ENCODE measurements around the gene MAN1B1.
"Not testable (repeated sequence)": the region's sequence is repeated elsewhere in the genome, so short reads cannot be mapped to it uniquely, and the experiment has no call there.

The MAN1B1 gene

DNA sequence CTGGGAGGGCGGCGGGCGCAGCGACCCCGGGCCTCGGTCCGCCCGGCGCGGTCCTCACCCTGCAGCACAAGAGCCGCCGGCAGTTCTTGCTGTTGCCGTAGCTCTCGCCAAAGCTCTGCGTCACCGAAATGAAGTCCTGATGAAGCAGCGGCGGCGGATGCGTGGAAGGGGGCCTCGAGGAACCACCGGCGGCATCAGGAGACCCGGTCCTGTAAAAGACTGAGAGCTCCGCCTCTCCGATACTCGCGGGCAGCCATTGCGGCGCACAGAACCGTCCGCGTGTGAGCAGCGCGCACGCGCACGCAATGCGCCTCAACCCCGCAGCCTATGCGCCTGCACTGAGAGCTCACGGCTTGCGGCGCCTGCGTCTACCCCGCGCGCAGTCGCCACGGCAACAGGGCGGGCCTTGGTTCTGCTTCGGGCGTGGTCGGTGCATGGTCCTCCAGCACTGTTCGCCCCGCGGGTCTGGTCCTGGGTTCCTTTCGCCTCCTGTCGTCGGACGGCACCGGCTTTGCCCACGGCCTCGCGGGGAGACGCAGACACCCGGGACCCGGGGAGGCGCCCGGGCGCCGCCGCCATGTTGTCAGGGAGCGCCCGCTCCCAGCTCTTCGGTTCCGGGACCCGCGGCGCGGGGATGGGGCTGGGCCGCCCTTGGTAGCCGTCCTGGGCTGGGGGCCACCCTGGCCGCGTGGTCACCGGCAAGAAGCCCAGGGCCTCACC is 42.8 kb downstream of the MAN1B1 start:
- peak; percentile 91 for DNase-seq

DNA sequence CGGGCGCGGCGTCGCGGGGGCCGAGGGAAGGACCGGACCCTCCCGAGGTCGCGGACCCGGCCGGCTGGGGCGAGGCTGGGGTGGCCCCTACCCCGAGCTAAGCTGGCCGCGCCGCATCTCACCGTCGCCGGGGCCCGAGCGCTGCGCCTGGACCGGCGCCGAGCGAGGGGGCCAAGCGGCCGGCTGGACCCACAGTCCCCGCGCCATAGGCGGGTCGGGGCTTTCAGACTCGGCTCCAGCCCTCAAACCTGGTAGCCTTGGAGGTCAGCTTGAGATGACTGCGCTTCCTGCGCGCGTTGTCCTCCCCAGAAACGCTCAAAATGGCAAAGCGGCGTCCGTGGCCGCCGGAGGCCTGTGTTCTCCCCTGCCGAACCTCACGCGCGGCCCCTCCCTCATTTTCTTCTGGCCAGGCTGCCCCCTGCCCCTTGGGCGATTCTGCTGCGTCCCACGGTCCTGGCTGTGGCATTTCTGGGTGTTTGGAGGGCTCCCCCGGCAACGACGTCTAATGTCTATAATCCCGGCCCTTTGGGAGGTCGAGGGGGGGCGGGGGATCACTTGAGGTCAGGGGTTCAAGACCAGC is 43.5 kb downstream of the MAN1B1 start:
- DNase-seq = no peak

DNA sequence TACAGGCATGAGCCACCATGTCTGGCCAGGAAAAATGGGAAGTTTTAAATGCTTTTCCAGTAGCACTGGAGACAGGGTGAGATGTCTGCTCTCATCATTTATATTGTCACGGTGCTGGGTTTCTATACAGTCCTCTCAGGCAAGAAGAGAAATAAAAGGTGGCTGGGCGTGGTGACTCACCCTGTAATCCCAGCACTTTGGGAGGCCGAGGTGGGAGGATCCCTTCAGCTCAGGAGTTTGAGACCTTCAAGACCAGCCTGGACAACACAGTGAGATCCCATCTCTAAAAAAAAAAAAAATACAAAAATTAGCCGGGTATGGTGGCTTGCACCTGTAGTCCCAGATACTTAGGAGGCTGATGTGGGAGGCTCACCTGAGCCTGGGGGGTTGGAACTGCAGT is 47.4 kb downstream of the MAN1B1 start:
- DNase-seq = no peak

DNA sequence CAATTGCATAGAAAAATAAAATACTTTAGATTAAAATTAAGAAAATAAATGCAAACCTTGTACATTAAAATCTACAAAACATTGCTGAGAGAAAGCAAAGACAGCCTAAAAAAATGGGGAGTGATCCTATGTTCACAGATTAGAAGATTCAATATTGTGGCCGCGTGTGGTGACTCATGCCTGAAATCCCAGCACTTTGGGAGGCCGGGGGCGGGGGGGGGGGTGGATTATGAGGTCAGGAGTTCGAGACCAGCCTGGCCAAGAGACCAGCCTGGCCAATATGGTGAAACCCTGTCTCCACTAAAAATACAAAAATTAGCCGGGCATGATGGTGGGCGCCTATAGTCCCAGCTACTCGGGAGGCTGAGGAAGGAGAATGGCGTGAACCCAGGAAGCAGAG is 48.4 kb downstream of the MAN1B1 start:
- DNase-seq = not testable (repeated sequence)

DNA sequence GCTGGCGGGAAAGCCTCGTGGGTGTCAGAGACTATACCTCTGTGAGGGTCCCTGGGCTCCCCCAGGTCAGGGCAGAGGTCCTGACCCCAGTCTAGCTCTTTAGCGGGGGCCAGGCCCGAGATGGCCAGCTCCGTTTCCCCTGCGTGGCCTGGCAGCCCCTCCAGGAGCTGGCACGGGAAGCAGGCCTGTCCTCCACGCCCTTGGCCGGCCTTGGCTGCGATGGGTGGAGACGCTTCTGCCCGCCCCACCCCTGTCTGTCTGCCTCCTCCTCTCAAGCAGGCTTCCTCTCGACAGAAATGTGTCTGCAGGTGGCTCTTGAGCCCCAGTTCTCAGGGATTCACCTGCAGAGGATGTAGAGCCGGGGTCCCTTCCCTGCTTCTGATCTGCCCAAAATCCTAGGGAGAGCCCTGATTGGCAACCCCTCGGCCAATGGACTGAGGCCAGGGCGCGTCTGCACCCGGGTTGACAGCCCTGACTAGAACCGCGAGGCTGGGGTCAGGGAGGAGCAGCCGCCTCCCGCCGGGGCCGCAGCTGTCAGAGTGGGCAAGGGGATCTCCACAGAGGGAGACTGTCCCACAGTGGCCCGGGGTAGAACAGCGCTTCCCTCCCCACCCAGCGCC is 49.6 kb downstream of the MAN1B1 start:
- DNase-seq = no peak

DNA sequence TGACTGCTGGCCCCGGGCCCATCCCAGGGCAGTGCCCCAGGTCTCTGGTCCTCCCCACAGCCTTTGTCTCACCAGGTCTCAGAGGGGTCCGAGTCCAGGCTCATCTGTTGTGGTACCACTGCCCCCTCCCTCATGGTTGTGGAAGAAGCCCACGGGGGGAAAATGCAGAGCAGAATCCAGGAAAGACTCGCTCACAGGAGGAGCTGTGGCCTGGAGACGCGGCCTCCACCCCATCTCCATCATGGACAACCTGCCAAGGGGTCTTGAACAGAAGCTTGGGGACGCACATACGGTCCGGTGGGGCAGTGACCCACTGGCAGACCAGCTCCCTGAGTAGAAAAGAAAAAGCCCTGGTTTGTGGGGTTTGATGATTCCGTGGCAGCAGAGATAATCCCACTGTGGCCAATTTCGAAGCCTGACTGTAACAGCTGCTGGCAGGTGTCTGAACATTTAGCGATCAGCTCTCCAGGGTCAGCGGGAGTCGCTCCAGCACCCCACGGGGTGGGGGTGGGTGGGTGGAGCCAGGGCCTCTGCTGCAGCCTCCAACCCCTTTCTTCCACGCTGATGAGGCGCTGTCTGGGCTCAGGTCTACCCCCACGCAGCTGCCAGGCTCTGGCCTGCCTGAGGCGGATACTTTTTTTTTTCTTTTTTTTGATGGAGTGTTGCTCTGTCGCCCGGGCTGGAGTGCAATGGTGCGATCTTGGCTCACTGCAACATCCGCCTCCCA is 50.3 kb downstream of the MAN1B1 start:
- DNase-seq = no peak

DNA sequence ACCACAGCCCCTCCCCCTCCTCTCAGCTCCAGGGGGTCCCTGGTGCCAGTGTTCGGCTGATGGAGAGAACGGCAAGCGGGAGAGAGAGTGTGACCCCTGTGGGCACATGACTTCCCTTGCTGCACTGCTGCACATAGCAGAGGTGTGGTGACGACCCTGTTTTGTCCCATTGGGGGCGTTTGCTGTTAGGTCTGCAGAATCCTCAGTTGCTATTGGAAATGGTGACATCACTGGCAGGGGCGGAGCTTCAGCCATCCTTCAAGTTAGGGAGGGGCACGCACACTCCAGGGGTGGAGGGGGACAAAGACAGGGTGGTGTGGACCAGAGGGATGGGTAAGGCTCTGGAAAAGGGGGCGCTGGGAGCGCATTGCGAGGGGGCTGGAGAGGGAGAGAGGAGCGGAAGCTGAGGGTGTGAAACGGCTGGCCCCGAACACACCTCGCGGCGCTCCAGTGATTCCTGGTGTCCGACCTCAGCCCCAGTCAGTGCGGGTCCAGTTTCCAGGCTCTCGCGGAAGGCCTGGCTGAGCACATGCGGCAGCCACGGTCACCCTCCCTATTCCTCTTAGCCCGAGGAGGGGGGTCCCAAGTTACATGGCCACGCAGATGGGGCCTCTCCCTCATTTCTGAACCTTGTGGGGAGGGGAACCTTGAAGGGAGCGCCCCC is 51.4 kb downstream of the MAN1B1 start:
- DNase-seq = peak; percentile 54

DNA sequence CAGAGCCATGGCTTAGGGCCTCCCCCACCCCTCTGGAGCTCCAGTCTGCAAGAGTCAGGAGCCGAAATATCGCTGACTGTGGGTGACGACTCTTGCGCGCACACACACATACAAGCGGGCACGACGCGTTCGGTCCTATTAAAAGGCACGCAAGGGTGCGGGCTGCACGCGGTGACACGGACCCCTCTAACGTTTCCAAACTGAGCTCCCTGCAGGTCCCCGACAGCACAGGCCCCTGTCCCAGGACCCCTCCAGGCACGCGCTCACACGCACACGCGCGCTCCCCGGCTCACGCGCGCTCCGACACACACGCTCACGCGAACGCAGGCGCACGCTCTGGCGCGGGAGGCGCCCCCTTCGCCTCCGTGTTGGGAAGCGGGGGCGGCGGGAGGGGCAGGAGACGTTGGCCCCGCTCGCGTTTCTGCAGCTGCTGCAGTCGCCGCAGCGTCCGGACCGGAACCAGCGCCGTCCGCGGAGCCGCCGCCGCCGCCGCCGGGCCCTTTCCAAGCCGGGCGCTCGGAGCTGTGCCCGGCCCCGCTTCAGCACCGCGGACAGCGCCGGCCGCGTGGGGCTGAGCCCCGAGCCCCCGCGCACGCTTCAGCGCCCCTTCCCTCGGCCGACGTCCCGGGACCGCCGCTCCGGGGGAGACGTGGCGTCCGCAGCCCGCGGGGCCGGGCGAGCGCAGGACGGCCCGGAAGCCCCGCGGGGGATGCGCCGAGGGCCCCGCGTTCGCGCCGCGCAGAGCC is 52.1 kb downstream of the MAN1B1 start, which contains the start of gene GRIN1:
TSS of gene GRIN1 (plus strand) at position 433 of the 746 bp plus-strand sequence. CDS start 333 bp downstream, outside the sequence.
- no peak for DNase-seq

DNA sequence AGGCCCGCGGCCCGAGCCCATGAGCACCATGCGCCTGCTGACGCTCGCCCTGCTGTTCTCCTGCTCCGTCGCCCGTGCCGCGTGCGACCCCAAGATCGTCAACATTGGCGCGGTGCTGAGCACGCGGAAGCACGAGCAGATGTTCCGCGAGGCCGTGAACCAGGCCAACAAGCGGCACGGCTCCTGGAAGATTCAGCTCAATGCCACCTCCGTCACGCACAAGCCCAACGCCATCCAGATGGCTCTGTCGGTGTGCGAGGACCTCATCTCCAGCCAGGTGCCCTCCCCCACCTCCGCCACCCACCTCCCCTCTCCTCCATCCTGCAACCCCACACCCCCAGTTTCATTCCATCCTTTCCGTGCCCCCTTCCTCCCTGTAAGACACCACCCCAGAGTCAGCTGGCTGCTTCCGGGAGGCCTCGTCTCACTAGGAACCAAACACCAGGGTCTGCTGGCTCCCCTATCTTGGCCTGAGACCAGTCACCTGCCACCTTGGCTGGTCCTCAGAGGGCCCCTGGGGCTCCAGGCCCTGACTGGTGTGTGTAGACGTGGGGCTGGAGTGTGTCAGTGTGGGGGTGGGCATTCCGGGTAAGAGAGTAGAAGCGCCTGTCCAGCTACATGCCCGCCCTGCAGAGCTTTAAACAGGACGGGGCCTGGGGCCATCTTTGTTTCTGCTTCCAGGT is 52.8 kb downstream of the MAN1B1 start:
- no peak for DNase-seq

DNA sequence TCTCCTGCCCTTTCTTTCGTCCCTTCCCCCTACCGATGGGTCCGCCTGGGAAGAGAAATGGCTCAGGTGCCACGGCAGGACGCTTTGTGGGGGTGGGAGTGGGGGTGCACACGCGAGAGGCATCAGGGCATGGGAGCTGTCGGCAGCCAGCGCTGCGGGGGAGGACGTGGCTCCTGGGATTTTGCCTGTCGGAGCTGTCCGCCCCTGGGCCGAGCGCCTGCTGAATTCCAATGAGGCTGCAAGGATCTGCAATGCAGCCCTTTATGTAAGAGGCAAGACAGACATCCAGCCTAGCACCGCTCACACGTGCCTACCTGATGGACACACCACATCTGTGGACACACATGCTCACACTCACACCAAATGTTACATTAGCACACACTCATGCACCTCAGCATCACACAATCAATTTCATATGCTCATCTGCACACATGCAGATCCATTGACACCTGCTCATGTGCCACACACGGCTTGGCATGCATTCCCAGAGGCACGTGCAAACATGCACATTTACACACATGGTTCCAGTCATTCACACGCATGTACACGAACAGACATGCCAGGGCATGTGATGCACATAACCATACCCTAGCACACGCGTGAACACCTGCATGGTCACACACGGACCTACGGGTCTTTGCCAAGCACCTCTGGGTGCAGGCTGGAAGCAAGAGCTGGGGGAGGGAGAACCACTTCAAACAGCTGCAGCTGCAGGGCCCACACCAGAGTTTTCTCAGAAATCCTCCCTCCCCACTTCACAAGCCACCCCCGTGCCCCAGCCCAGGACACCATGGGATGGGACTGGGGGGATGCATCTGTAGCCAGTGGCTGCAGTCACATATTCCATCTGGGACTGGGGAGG is 53.6 kb downstream of the MAN1B1 start:
- no peak for DNase-seq

DNA sequence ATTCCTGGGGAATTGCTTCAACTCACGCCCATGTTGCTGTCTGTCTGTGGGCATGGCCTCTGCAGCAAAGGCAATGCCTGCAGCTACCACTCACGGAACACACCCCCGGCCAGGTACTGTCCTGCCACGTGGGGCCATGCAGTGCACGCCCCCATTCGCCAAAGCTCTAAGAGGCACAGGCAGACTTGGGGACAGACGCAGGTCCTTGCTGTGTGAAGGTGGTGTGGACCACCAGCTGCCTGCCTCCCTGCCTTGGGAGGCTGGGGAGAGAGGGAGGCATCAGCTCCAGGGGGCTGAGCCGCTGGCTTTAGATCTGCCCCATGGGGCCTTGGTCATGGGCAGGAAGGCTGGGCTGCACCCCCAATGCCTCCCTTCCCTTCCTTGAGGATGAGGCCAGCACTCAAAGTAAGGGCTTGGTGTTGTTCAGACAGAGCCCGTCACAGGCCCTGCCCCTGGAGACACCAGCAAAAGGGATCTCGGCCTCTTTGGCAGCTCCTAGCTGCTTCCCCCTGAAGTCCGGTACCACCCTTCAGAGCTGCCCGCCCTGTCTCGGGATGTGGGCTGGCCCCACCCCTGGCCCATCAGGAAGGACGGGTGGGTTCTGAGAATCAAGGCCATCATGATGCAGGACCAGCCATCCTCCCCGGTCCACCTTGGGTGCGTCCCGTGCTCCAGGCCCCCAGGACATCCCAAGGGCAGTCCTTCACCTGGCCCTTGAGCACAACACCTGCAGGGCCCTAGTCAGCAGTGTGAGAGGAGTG is 54.4 kb downstream of the MAN1B1 start:
- no peak for DNase-seq

DNA sequence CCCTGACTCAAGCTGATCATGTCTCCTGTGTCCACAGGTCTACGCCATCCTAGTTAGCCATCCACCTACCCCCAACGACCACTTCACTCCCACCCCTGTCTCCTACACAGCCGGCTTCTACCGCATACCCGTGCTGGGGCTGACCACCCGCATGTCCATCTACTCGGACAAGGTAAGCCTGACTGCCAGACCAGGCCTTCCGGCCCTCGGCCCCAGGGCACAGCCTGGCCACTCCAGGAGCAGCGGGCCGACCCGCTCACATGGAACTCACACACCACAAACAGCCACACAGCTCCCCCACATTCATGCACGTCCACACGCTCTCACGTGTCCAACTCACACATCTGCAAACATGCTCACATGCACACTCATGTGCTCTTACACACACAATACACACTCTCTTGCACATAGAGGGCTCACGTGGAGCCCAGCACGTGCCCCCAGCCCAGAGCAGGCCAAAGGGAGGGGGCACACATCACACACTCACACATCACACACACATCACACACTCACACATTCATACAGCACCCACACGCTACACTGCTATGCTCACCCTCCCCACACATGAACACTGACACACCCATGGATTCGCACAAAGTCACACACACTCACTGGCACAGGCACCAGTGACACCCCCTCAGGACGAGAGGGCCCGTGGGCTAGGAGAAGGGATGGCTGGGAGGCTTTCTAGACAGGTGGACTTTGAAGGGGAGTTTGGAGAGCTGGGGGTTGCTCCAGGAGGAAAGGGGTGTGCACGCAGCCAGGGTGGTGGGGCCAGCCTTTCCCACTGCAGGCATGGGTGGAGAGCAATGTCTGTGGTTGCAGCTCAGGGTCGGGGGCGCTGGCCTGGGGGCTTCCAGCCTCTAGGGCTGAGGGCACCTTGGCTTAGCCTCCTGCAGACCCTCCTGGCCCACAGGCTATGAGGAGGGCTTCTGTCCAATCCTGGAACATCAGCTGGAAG is 55.5 kb downstream of the MAN1B1 start:
- no peak for DNase-seq

DNA sequence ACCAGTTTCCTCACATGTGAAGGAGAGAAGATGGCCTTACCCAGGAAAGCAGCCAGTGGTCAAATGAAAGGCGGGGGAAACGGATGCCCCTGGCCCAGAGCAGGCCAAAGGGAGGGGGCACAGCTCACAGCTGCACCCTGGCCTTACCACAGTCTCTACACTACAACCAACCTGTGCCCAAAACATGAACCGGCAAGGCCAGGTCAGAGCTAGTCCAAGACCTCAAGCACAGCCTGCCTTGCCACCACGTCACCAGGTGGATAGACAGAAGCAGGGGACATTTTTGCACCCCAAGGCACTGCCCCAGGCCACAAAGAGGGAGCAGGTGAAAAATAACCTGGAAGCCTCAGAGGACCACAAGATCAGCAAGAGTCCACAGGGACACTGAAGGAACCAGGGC is 56.7 kb downstream of the MAN1B1 start:
- no peak for DNase-seq

DNA sequence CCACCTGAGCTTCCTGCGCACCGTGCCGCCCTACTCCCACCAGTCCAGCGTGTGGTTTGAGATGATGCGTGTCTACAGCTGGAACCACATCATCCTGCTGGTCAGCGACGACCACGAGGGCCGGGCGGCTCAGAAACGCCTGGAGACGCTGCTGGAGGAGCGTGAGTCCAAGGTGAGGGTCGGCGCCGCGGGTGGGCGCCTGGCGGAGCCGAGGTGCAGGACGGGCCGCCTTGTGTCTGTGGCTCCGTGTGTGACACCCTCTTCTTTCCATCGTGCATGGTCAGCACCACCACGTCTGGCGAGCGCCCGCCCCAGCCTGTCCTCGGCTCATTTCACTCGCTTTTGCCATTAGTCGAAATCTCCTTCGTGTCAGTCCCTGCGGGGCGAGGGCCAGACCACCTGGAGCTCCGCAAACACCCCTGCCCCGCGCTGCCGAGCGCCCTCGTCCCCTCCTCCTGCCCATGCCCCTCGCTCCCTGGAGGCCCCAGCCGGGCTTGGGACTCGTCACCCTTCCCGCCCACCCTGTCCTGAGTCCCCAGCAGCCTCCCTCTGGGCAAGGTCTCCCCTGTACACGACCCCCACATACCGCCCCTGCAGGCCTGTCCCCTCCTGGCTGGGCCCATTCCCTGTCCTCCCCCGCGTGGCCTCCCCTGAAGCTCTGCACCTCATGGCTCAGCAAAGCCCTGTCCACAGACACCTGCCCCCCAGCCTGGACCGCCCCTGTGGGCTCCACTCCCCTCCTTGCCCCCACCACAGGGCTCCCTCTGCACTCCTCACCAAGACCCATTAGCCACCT is 59.1 kb downstream of the MAN1B1 start:
- DNase-seq = no peak

DNA sequence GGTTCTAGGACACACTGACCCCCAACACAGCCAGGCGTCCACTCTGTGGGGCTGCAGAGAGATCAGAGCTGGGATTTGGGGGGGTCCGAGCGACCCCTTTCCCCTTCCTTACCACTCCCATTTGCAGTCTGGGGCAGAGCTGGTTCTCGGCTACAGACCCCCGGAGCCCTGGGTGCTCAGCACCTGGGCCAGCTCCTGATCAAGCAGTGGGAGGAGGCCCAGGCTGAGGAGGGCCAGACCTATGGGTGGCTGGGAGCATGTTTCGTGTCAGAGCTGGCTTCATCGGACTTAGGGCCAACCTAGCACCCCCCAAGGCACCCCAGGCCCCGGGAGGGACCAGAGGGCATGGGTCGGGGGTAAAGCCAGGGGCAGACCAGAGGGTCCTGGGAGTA is 59.7 kb downstream of the MAN1B1 start:
- DNase-seq = no peak

DNA sequence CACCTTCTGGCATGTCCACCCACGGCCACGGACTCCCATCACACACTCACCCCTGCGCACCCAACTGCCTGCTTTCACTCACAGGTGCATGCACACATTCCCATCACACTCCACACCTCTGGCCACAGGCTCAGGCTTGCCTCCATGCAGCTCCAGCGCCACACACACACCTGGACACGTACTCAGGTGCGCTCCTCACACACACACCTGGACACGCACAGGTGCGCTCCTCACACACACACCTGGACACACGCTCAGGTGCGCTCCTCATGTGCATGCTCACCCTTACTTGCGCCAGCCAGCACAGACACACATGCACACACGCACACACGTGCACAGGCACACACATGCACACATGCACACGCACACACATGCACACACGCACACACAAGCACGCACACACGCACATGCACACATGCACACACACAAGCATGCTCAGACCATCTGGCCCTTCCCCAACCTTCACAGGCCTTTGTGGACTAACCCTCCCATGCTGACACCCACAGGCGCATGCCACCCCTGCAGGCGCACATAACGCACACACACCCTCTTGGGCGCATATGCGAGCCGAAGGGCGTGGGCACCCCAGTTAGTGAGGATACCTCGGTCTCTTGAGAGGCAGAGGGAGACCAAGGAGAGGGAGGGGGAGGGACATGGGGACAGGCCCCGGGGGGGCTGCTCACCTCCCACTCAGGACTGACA is 60.5 kb downstream of the MAN1B1 start:
- DNase-seq = no peak

DNA sequence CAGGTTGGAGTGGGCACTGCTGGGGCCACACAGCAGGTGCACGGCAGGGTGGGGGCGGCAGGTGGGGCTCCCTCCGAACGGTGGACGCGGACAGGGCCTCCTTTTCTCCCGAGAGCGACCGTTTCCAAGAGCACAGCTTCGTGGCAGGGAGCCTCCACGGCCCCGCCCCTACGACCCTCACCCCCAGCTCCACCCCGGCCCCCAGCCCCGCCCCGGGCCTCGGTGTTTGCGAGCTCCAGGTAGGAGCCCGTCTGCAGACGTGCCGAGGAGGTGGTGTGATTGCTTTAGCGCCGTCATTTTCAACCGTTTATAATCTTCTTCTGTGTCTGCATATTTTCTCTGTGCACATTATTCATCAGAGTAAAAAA is 61.0 kb downstream of the MAN1B1 start:
- no peak for DNase-seq
